Measurements from ENCODE around the gene TPCN2.
A peak's percentile ranks its signal among the peaks of the same experiment; 100 is the strongest.

TPCN2 gene

DNA sequence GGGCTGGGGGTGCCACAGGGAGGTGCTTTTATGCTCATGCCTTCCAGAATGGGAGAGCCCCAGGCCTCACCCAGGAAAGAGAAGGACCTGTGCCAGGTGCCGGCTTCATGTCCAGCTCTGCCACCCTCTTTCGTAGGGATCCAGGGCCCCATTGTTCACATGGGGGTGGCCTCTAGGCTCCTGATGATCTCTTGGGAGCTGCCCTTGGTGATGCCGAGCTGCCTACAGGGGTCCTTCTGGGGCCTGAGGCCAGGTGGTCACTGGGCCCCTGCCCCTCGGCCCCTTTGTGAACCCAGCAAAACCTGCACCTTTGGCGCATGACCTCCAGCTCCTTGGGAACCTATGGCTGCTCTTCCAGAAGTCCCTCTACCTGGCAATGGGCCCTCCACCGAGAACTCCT is 65.6 kb downstream of the TPCN2 start:
- no peak for DNase-seq

GRCh38 chr11:69114811-69115523 is 66.2 kb downstream of the TPCN2 start:
- DNase-seq: no peak

DNA sequence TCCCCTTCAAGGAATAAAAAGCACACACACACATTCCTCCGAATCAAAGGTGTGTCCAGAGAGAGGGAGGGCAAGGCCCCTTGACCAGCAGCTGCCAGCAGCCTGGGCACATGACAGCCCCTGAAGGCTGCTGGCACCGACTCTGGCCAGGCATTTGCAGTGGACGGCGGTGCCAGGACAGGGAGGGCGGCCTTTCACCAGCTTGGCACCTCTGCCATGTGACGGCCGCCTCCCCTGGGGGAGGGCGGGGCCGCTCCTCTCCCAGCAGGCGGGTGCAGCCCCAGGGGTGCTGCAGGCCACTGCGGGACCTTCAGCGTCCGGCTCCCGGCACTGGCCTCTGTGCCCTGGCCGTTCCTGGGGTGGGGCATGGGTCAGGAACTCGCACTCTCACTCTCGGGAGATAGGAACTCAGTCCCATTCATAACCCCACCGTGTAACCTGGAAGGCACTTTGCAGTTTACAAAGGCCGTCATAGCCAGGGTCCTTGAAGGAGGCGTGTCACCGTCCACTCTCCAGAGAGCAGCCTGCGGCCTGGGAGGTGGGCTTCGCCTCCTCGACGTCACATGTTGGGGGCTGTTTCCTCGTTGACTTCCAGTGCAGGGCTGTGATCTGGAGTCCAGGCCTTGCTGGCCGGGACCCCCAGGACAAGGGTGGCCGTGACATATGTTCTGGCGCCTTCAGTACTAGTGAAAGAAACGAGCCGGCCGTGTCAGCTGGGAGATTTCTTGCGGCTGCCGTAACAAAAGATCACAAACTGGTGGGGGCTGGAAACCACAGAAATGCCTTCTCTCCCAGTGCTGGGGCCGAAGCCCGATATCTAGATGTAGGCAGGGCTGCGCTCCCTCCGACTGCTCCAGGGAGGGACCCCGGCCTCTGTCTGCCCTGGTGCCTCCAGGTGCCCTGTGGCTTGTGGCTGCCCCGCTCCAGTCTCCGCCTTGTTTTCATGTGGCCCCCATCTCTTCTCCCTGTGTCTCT is 67.1 kb downstream of the TPCN2 start:
- no peak for DNase-seq

- DNase-seq: no peak
These were observed 67.9 kb downstream of the TPCN2 start for GRCh38 chr11:69116671-69117070.

DNA sequence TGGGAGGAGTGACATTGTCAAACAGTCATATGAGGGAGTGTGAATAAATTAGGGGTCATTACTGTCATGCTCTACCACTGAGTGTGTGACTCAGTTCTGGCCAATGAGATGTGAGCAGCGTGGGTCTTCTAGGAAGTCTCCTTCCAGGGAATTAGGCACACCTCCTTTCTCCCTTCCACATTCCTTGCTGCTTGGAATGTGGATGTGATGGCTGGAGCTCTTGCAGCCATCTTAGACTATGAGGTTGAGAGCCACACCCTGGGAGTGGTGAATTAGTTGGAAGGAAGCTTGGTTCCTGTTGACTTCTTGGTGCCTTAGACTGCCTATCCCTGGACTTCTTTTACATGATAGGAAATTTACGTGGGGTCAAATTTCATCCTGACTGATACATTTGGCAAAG is 70.5 kb downstream of the TPCN2 start:
- DNase-seq: no peak

- DNase-seq: no peak
These were observed 71.6 kb downstream of the TPCN2 start for GRCh38 chr11:69120096-69120875.

DNA sequence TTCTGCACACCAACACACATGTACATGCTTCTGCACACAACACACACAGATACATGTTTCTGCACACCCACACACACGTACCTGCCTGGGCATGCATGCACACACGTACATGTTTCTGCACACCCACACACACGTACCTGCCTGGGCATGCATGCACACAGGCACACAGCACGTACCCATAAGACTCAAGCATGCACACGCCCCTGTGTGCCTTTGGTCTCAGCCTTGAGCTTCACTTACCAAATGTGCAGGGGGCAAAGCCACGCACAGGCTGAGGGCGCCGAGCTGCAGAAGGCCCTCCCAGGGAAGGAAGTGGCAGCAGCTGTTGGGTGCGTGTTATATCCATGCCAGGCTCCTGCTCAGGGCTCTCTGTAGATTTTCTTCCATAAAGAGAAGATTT is 72.3 kb downstream of the TPCN2 start:
- DNase-seq: no peak

GRCh38 chr11:69121621-69122325 is 73.0 kb downstream of the TPCN2 start:
- DNase-seq: no peak

GRCh38 chr11:69122326-69122629 is 73.5 kb downstream of the TPCN2 start:
- no peak for DNase-seq

GRCh38 chr11:69122630-69123431 is 74.1 kb downstream of the TPCN2 start:
- peak; percentile 79 to 85 for DNase-seq

DNA sequence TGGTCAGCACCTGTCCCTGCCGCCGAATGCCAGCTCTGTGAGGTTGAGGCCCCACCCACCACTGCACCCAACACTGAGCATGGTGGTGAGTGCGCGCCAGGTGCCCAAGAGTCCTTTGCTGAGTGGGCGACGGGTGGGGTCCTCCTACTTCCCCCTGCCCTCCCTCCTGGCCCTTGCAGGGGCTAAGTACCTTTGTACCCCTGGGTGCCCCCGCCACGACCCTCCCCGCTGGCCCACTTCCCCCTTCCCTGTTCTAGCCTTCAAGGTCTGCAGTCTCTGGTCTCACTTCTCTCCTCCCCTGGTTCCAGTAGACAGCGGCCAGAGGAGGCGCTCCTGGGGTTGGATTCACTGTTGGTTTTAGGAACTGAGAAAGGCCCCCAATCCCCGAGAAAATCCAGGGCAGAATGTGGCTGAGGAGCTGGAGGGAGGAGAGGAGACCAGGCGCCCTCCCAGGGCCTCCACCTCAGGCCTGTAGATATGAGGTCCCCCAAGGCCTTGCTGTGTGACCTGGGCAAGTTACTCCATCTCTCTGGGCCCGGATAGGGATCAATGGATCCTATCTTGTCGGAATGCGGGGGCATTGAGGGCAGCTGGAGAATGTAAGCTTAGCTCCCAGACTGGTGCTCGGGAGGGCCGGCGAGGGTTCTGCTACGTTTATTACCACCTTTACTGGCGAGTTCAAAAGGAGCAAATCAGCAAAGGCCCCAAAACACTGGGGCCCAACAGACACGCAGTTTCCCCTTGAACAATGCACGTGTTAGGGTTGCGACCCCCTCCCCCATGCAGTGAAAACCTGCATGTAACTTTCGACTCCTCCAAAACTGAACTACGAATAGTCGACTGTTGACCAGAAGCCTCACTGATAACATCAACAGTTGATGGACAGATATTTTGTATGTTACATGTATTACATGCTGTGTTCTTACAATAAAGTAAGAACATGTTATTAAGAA is 75.1 kb downstream of the TPCN2 start:
- peak; percentile 33 to 43 for DNase-seq

DNA sequence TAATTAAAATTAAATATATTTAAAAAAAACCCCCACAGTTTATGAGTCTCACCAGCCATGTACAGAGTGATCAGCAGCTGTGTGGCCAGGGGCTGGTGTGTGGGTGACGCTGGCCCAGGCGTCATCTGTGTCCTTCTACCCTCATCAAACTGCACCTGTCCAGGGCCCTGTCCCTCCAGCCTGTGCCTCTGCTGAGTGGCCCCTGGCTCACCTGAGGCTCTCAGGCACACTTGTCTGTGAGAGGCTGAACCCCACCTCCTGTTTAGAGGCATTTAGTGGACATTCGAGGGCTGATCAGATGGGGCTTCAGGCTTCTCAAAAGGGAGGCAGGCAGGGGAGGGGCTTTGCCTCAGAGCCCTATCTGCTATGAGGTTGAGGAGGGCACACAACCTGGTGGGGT is 77.1 kb downstream of the TPCN2 start:
- DNase-seq: no peak

- no peak for DNase-seq
These were observed 77.6 kb downstream of the TPCN2 start for GRCh38 chr11:69126286-69126685.

DNA sequence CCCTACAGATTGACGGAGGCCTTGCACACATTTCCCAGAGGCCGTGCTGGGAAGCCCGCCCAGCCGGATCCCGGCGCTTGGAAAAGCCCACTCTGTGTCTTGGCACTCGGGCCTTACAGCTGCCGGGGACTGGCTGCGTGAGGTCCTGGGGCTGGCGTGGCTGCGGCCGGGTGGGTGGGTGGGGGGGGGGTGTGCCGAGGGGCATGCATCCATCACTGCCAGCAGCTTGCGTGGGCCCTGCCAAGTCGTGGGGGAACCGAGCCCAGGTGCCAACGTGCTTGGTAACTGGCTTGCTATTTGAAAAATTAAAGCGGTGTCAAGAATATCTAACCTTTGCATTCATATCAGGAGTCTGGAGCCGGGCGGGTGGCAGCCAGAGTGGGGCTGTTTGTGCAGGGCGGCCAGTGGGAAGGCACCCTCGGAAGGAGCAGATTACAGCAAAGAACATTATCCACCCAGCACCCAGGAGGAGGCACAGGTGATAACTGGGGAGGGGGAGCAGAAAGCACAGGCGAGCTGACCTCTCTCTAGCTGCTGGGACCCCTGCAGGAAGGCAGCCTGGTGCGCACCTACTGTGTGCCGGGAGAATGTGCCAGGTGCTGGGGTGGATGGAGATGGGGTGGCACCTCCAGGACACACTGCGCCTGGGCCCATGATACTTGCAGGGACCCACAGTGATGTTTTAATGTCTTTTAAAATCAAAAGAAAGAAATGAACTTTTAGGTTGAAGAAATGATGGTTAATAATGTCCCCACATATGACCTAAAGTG is 78.5 kb downstream of the TPCN2 start:
- DNase-seq: no peak

DNA sequence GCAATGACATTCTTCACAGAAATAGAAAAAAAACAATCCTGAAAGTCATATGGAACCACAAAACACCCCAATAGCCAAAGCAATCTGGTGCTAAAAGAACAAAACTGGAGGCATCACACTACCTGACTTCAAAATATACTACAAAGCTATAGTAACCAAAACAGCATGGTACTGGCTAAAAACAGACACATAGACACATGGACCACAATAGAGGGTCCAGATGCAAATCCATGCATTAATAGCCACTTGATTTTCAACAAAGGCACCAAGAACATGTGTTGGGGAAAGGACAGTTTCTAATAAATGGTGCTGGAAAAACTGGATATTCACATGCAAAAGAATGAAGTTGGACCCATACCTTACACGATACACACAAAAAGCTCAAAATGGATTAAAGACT is 79.2 kb downstream of the TPCN2 start:
- no peak for DNase-seq

GRCh38 chr11:69129053-69129452 is 80.3 kb downstream of the TPCN2 start:
- DNase-seq: no peak

- no peak for DNase-seq
These were observed 80.9 kb downstream of the TPCN2 start for GRCh38 chr11:69129647-69130046.

DNA sequence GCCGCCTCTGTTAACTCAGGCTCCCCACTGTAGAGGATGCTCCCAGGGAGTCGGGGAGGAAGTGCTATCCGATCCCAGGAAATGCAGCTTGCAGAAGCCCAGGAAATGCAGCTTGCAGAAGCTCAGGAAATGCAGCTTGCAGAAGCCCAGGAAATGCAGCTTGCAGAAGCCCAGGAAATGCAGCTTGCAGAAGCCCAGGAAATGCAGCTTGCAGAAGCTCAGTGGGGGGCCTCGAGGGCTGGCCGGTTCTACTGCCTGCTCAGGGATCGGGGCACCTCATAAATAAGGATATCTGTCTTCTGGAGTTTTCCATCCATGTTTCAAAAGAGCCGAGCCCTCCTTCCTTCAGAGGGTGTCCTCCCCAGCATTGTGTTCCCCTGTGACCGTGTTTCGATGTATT is 81.9 kb downstream of the TPCN2 start:
- DNase-seq: no peak

DNA sequence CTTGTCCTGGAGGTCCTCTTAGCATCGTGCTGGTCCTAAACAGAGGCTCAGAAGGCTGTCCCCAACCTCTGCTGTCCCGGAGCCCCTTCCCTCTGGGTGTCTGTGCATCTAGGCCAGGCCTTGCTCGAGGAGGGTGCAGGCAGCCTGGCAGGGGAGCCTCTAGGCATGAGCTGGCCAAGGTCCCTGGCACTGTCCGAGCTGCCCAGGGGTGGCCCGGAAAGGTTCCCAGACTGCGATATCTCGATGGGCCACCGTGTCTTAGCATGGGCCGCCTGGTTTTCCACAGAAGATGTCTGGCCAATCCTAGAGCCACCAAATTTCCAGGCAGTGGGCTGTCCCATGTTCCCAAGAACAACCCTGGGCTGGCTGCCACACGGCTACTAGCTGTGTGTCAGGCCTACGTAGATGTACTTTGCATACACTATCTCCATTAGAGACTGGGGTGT is 82.4 kb downstream of the TPCN2 start:
- DNase-seq: no peak

All from activated T-cell treated with anti-CD3 and anti-CD28 coated beads, Interleukin-2, amount 50 U/mL, for 48 hours (primary cell).